ENCODE measurements around the gene SPOCK1. TPM values are rescaled to one million over a fixed set of nuclear protein-coding genes. Genes with fewer than 3 reads are reported as not detected.
"Not testable (repeated sequence)": the region's sequence is repeated elsewhere in the genome, so short reads cannot be mapped to it uniquely, and the experiment has no call there.

SPOCK1 gene
- total and polyA plus RNA-seq, 4 donors = 0.48 to 4.5 (median 0.69) TPM

- H3K27me3 ChIP-seq (ENCODE audit: control insufficient read depth in 3 of 3, insufficient read depth in 3 of 3, low read length in 2 of 3) = peaks cover 11 to 28% (median 20%) of the 10 kb centered on the region in 3 donors
- H3K9ac ChIP-seq (ENCODE audit: insufficient read depth in 1 of 2, low read length in 2 of 2) = no peak overlapping the region
- H3K36me3 ChIP-seq (ENCODE audit: control insufficient read depth in 4 of 4, insufficient read depth in 4 of 4, low read length in 4 of 4) = no peaks in the 10 kb centered on the region
- no peak overlapping the region for H3K27ac ChIP-seq (ENCODE audit: low read depth in 1 of 2, low read length in 1 of 2)
- no peak overlapping the region for H3K4me3 ChIP-seq
- TF ChIP-seq, protein P1, sequence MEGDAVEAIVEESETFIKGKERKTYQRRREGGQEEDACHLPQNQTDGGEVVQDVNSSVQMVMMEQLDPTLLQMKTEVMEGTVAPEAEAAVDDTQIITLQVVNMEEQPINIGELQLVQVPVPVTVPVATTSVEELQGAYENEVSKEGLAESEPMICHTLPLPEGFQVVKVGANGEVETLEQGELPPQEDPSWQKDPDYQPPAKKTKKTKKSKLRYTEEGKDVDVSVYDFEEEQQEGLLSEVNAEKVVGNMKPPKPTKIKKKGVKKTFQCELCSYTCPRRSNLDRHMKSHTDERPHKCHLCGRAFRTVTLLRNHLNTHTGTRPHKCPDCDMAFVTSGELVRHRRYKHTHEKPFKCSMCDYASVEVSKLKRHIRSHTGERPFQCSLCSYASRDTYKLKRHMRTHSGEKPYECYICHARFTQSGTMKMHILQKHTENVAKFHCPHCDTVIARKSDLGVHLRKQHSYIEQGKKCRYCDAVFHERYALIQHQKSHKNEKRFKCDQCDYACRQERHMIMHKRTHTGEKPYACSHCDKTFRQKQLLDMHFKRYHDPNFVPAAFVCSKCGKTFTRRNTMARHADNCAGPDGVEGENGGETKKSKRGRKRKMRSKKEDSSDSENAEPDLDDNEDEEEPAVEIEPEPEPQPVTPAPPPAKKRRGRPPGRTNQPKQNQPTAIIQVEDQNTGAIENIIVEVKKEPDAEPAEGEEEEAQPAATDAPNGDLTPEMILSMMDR (IDR thresholded peaks at IDR 0.05; ENCODE audit: control extremely low read depth, extremely low read depth) = no peak
- DNase-seq = no peak
- peaks cover 0 to 2% (median 0%) of the 10 kb centered on the region in 4 donors for H3K9me3 ChIP-seq (ENCODE audit: control insufficient read depth in 4 of 4, insufficient read depth in 3 of 4, low read length in 3 of 4)
- 76 to 88% methylated on average over 4 of the region's 4 CpGs for WGBS, 2 donors
- H3K4me1 ChIP-seq (ENCODE audit: control insufficient read depth in 5 of 5, insufficient read depth in 5 of 5, low read length in 5 of 5) = peaks cover 0 to 6% (median 0%) of the 10 kb centered on the region in 5 donors
- ATAC-seq (ENCODE audit: insufficient read depth, low FRiP score) = no peak
These were observed 2.1 kb upstream of the SPOCK1 start for GRCh38 chr5:137501226-137501625.

- Histone ChIP-seq H3K36me3 (ENCODE audit: control insufficient read depth in 4 of 4, insufficient read depth in 4 of 4, low read length in 4 of 4) (no peaks in the 10 kb centered on the region), H3K9ac (ENCODE audit: insufficient read depth in 1 of 2, low read length in 2 of 2) (no peak overlapping the region), H3K27ac (ENCODE audit: low read depth in 1 of 2, low read length in 1 of 2) (no peak overlapping the region), H3K4me3 (no peak overlapping the region), H3K4me1 (ENCODE audit: control insufficient read depth in 5 of 5, insufficient read depth in 5 of 5, low read length in 5 of 5) (peaks cover 0 to 6% (median 0%) of the 10 kb centered on the region in 5 donors), H3K9me3 (ENCODE audit: control insufficient read depth in 4 of 4, insufficient read depth in 3 of 4, low read length in 3 of 4) (peaks cover 0 to 2% (median 0%) of the 10 kb centered on the region in 4 donors), H3K27me3 (ENCODE audit: control insufficient read depth in 3 of 3, insufficient read depth in 3 of 3, low read length in 2 of 3) (peaks cover 11 to 30% (median 24%) of the 10 kb centered on the region in 3 donors)
- TF ChIP-seq, protein P1 (IDR thresholded peaks at IDR 0.05; ENCODE audit: control extremely low read depth, extremely low read depth) = no peak
- no peak for ATAC-seq (ENCODE audit: insufficient read depth, low FRiP score)
- DNase-seq = no peak
- 83 to 84% methylated on average over 11 of the region's 11 CpGs for WGBS, 2 donors
These were observed 1.6 kb upstream of the SPOCK1 start for GRCh38 chr5:137500615-137501225.

GRCh38 chr5:137499506-137499847, 351 bp upstream of the SPOCK1 start:
- not testable (repeated sequence) for H3K27ac ChIP-seq (ENCODE audit: low read depth in 1 of 2, low read length in 1 of 2); H3K9me3 ChIP-seq (ENCODE audit: control insufficient read depth in 4 of 4, insufficient read depth in 3 of 4, low read length in 3 of 4); DNase-seq; H3K4me1 ChIP-seq (ENCODE audit: control insufficient read depth in 5 of 5, insufficient read depth in 5 of 5, low read length in 5 of 5); H3K9ac ChIP-seq (ENCODE audit: insufficient read depth in 1 of 2, low read length in 2 of 2); ATAC-seq (ENCODE audit: insufficient read depth, low FRiP score); H3K36me3 ChIP-seq (ENCODE audit: control insufficient read depth in 4 of 4, insufficient read depth in 4 of 4, low read length in 4 of 4); H3K4me3 ChIP-seq
- no CpG with 5 or more reads among the region's 5 CpGs for WGBS, 2 donors
- H3K27me3 ChIP-seq (ENCODE audit: control insufficient read depth in 3 of 3, insufficient read depth in 3 of 3, low read length in 2 of 3) = peaks cover 11 to 42% (median 29%) of the 10 kb centered on the region in 3 donors

GRCh38 chr5:137498301-137498735, 808 bp downstream of the SPOCK1 start:
- Histone ChIP-seq H3K36me3 (ENCODE audit: control insufficient read depth in 4 of 4, insufficient read depth in 4 of 4, low read length in 4 of 4) (no peaks in the 10 kb centered on the region), H3K4me3 (no peak overlapping the region), H3K9me3 (ENCODE audit: control insufficient read depth in 4 of 4, insufficient read depth in 3 of 4, low read length in 3 of 4) (peaks cover 0 to 2% (median 0%) of the 10 kb centered on the region in 4 donors), H3K9ac (ENCODE audit: insufficient read depth in 1 of 2, low read length in 2 of 2) (no peak overlapping the region), H3K4me1 (ENCODE audit: control insufficient read depth in 5 of 5, insufficient read depth in 5 of 5, low read length in 5 of 5) (peaks cover 0 to 6% (median 0%) of the 10 kb centered on the region in 5 donors), H3K27ac (ENCODE audit: low read depth in 1 of 2, low read length in 1 of 2) (no peak overlapping the region), H3K27me3 (ENCODE audit: control insufficient read depth in 3 of 3, insufficient read depth in 3 of 3, low read length in 2 of 3) (peaks cover 11 to 45% (median 34%) of the 10 kb centered on the region in 3 donors)
- TF ChIP-seq, protein P1 (IDR thresholded peaks at IDR 0.05; ENCODE audit: control extremely low read depth, extremely low read depth) = no peak
- 3 to 5% methylated on average over 51 to 57 of the region's 57 CpGs for WGBS, 2 donors
- no peak for DNase-seq
- no peak for ATAC-seq (ENCODE audit: insufficient read depth, low FRiP score)
